ENCODE measurements around the gene BAHD1.

BAHD1 gene

GRCh38 chr15:40506964-40507571, 66.3 kb downstream of the BAHD1 start:
- Histone ChIP-seq H3K4me3 (replicated peaks; ENCODE audit: low read depth, low read length) (peak overlapping the region; percentile 35), H3K36me3 (ENCODE audit: control insufficient read depth, insufficient read depth, low read length) (no peaks in the 10 kb centered on the region), H3K27me3 (replicated peaks; ENCODE audit: control insufficient read depth, insufficient read depth, low read length) (no peaks in the 10 kb centered on the region)
- DNase-seq (ENCODE audit: extremely low read depth, insufficient read length) = peak; percentile 59
- TF ChIP-seq CTCF (IDR thresholded peaks at IDR 0.05; ENCODE audit: insufficient read depth, low read length, poor library complexity, severe bottlenecking) = peak; percentile 80

- no peak for DNase-seq (ENCODE audit: extremely low read depth, insufficient read length)
- TF ChIP-seq CTCF (IDR thresholded peaks at IDR 0.05; ENCODE audit: insufficient read depth, low read length, poor library complexity, severe bottlenecking) = no peak
- no peak overlapping the region for H3K4me3 ChIP-seq (replicated peaks; ENCODE audit: low read depth, low read length)
- H3K36me3 ChIP-seq (ENCODE audit: control insufficient read depth, insufficient read depth, low read length) = no peaks in the 10 kb centered on the region
- no peaks in the 10 kb centered on the region for H3K27me3 ChIP-seq (replicated peaks; ENCODE audit: control insufficient read depth, insufficient read depth, low read length)
Observed at GRCh38 chr15:40508216-40508615, 67.5 kb downstream of the BAHD1 start.

GRCh38 chr15:40510201-40510600, 69.4 kb downstream of the BAHD1 start:
- no peak for TF ChIP-seq CTCF (IDR thresholded peaks at IDR 0.05; ENCODE audit: insufficient read depth, low read length, poor library complexity, severe bottlenecking)
- Histone ChIP-seq H3K36me3 (ENCODE audit: control insufficient read depth, insufficient read depth, low read length) (no peaks in the 10 kb centered on the region), H3K4me3 (replicated peaks; ENCODE audit: low read depth, low read length) (no peak overlapping the region), H3K27me3 (replicated peaks; ENCODE audit: control insufficient read depth, insufficient read depth, low read length) (no peaks in the 10 kb centered on the region)
- DNase-seq (ENCODE audit: extremely low read depth, insufficient read length) = no peak

- no peak for TF ChIP-seq CTCF (IDR thresholded peaks at IDR 0.05; ENCODE audit: insufficient read depth, low read length, poor library complexity, severe bottlenecking)
- Histone ChIP-seq H3K27me3 (replicated peaks; ENCODE audit: control insufficient read depth, insufficient read depth, low read length) (no peaks in the 10 kb centered on the region), H3K4me3 (replicated peaks; ENCODE audit: low read depth, low read length) (peak overlapping the region; percentile 58), H3K36me3 (ENCODE audit: control insufficient read depth, insufficient read depth, low read length) (no peaks in the 10 kb centered on the region)
- peak; percentile 53 for DNase-seq (ENCODE audit: extremely low read depth, insufficient read length)
Observed at GRCh38 chr15:40511093-40511471, 70.3 kb downstream of the BAHD1 start.

- no peaks in the 10 kb centered on the region for H3K27me3 ChIP-seq (replicated peaks; ENCODE audit: control insufficient read depth, insufficient read depth, low read length)
- TF ChIP-seq CTCF (IDR thresholded peaks at IDR 0.05; ENCODE audit: insufficient read depth, low read length, poor library complexity, severe bottlenecking) = no peak
- H3K4me3 ChIP-seq (replicated peaks; ENCODE audit: low read depth, low read length) = peak overlapping the region; percentile 58
- H3K36me3 ChIP-seq (ENCODE audit: control insufficient read depth, insufficient read depth, low read length) = no peaks in the 10 kb centered on the region
- peak; percentile 52 for DNase-seq (ENCODE audit: extremely low read depth, insufficient read length)
Observed at GRCh38 chr15:40511472-40512133, 70.8 kb downstream of the BAHD1 start.

All from GM06990 (cell line).